IMR-90 (cell line): Measurements from ENCODE around the gene SARS2.

ENCODE experiments used
- BHLHE40 ChIP-seq: fragments of 150-350 bp; IDR thresholded peaks from 2 replicates; pipeline ENCODE4 v1.6.1; 2016; ENCODE audit warnings: mild to moderate bottlenecking, low read depth, low read length
- CEBPB ChIP-seq: IDR thresholded peaks from 2 replicates; pipeline ENCODE4 v1.6.1; 2012; ENCODE audit warnings: low read depth, low read length, improper control_type of control experiment
- CTCF ChIP-seq: conservative IDR thresholded peaks from 2 replicates; pipeline ENCODE4 v1.5.1; 2012; ENCODE audit warnings: mild to moderate bottlenecking, low read depth, low read length, improper control_type of control experiment
- FOS ChIP-seq: fragments of 150-350 bp; IDR thresholded peaks from 2 replicates; pipeline ENCODE4 v1.6.1; 2016; ENCODE audit warnings: low read depth, low read length
- MAFK ChIP-seq: IDR thresholded peaks from 2 replicates; pipeline ENCODE4 v1.6.1; 2012; ENCODE audit warnings: low read depth, low read length, improper control_type of control experiment
- MXI1 ChIP-seq: IDR thresholded peaks from 2 replicates; pipeline ENCODE4 v1.6.1; 2012; ENCODE audit warnings: low read depth, mild to moderate bottlenecking, low read length, moderate library complexity, borderline replicate concordance
- NFE2L2 ChIP-seq: fragments of 150-350 bp; IDR thresholded peaks from 2 replicates; pipeline ENCODE4 v1.6.1; 2016; ENCODE audit warnings: low read depth, mild to moderate bottlenecking, low read length
- POLR2A ChIP-seq: IDR thresholded peaks from 2 replicates; pipeline ENCODE4 v1.6.1; 2012; ENCODE audit warnings: mild to moderate bottlenecking, low read depth, low read length
- RAD21 ChIP-seq: IDR thresholded peaks from 2 replicates; pipeline ENCODE4 v1.6.1; 2012; ENCODE audit warnings: low read length, improper control_type of control experiment
- RCOR1 ChIP-seq: IDR thresholded peaks from 2 replicates; pipeline ENCODE4 v1.6.1; 2012; ENCODE audit warnings: mild to moderate bottlenecking, low read length, improper control_type of control experiment; ENCODE audit not compliant: insufficient replicate concordance
- RFX5 ChIP-seq: IDR thresholded peaks from 2 replicates; pipeline ENCODE4 v1.8.0; 2012; ENCODE audit warnings: low read depth, mild to moderate bottlenecking, low read length, moderate library complexity
- SMC3 ChIP-seq: fragments of 150-350 bp; IDR thresholded peaks from 2 replicates; pipeline ENCODE4 v1.6.1; 2016; ENCODE audit warnings: low read depth, mild to moderate bottlenecking, antibody characterized with exemption, low read length, moderate library complexity
- TF ChIP-seq, protein P1 (sequence below): fragments of 150-350 bp; IDR thresholded peaks from 2 replicates; pipeline ENCODE4 v1.6.1; 2017; ENCODE audit warnings: mild to moderate bottlenecking, antibody characterized with exemption, low read length, low read depth
- TF ChIP-seq, protein P2 (sequence below): fragments of 150-350 bp; IDR thresholded peaks from 2 replicates; pipeline ENCODE4 v1.6.1; 2016; ENCODE audit warnings: low read depth, mild to moderate bottlenecking, low read length, moderate library complexity, borderline replicate concordance

DNA sequence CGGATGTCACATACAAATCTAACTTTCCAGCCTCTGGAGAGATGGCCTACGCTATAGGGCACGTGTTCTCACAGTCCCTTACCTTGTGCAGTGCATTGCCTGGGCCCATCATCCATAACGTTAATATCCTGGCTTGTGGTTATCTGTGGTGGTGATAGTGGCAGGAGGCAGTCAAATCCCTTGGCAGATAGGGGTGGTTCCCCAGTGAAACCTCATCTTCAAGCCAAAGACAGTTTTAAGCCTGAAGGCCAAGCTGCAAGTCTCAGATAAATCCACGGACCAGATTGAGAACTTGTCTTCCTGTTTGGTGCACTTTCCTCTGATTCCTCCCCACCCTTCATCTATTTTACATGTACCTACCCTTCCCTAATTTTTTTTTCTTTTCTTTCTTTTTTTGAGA lies 49.2 kb upstream of the SARS2 start:
- TF ChIP-seq MAFK (no peak), POLR2A (no peak), CTCF (no peak), FOS (no peak), RAD21 (no peak), BHLHE40 (no peak), SMC3 (no peak), RCOR1 (no peak), RFX5 (no peak), NFE2L2 (no peak), MXI1 (no peak), CEBPB (no peak)
- TF ChIP-seq, protein P1, sequence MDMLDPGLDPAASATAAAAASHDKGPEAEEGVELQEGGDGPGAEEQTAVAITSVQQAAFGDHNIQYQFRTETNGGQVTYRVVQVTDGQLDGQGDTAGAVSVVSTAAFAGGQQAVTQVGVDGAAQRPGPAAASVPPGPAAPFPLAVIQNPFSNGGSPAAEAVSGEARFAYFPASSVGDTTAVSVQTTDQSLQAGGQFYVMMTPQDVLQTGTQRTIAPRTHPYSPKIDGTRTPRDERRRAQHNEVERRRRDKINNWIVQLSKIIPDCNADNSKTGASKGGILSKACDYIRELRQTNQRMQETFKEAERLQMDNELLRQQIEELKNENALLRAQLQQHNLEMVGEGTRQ: no peak
- TF ChIP-seq, protein P2, sequence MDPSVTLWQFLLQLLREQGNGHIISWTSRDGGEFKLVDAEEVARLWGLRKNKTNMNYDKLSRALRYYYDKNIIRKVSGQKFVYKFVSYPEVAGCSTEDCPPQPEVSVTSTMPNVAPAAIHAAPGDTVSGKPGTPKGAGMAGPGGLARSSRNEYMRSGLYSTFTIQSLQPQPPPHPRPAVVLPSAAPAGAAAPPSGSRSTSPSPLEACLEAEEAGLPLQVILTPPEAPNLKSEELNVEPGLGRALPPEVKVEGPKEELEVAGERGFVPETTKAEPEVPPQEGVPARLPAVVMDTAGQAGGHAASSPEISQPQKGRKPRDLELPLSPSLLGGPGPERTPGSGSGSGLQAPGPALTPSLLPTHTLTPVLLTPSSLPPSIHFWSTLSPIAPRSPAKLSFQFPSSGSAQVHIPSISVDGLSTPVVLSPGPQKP: no peak
